A549 treated with RU486 at 1 μM for 4 hours (cell line): Measurements from ENCODE around the gene ABCG4. TPM values are rescaled to one million over a fixed set of nuclear protein-coding genes. Genes with fewer than 3 reads are reported as not detected.

Source experiments
- total RNA-seq: library from RNA; stranded (reverse); fragments of 200-300 nt; extraction: Qiagen RNA extraction; gene quantifications from 5 replicates; pipeline ENCODE4 v1.2.3, GENCODE V29; 2022; ENCODE audit warnings: low read depth

The ABCG4 gene
- total RNA-seq = 0.18 to 0.37 TPM (median 0.21 TPM) in 5 replicates

DNA sequence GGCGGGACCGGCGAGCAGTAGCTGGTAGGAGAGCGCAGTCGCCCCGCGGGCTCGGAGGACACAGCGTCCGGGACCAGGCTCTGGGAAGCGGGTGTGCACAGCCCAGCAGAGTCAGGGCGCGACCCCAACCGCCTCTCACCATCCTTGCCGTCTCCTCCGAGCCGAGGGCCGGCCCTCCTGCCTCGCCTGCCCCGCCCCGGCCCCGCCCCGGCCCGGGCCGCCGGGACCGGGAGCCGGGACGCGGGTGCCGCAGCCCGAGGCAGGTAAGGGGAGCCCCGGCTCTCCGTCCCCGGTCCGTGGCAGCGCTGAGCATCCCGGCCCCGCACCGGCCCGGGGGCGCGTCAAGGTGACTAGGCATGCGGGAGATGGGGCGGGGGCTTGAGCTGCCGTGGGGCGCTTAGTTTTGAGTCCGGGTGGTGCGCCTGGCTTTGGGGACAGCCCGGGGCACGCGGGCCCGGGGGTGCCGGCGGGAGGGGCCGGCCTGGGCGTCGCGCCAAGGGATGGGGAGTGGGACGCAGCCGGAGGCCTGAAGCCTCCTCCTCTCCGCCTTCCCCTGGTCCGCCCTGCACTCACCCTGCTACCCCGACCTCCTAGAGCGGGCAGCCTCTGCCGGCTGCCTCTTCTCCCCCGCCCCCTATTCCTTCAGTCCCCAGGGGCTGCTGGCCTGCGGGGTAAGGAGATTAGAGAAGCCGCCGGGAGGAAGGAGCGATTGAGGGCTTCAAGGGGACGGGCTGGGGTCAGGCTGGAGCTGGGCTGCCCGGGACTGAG, at the start of gene ABCG4:
ABCG4 (plus strand) TSS at position 35 of the 768 bp plus-strand sequence. CDS start 914 bp downstream, outside the sequence.

GRCh38 chr11:119101759-119102423, 47.0 kb upstream of the ABCG4 start, which contains the start of gene DPAGT1:
TSS of gene DPAGT1 (minus strand) at chr11:119101853. CDS start at chr11:119101655, 198 bp downstream.

DNA sequence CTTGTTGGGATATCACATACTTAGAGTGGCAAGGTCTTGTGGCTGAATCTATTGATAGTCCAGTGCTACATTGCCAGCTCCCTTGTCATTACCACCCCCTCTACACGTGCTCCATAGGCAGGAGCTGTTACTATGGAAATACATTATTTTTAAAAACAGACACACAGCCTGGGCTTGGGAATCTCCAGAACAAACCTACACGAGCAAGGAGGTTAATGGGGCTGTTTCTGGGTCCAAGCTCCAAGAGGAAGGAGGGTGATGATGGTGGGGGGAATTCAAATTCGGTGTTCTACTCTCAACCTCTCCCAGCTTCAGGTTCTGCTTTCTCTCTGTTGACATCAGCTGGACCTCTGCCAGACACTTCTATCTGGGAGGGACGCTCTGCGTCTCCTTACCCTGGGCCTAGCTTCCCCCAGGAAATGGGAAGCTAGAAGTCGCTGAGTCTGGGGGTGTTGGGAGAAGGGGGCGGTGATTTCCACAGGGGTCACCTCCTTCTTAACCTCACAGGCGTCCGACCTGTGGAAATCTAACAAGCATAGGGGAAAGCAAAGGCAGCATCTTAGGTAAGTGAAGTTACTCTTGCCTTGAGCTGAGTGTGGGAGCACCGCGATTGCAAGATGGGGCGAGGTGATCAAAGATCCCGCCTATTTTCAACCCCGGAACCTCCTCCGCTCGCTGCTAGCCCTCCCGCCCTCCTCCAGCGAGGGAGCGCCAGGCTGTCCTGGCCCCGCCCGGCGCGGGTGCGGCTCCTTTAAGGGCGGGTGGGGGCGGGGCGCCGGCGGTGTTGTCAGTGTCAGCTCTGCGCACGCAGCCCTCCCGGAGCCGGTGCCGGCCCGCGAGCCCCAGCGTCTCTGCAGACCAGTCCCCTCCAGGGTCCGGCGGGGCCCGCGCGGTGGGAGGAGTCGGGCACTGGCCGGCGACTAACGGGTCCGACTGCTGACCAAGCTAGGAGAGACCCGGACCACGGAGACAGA, 42.0 kb upstream of the ABCG4 start, which contains the start of gene C2CD2L:
C2CD2L (plus strand) TSS at position 781 of the 974 bp plus-strand sequence. CDS start 398 bp downstream, outside the sequence.

DNA sequence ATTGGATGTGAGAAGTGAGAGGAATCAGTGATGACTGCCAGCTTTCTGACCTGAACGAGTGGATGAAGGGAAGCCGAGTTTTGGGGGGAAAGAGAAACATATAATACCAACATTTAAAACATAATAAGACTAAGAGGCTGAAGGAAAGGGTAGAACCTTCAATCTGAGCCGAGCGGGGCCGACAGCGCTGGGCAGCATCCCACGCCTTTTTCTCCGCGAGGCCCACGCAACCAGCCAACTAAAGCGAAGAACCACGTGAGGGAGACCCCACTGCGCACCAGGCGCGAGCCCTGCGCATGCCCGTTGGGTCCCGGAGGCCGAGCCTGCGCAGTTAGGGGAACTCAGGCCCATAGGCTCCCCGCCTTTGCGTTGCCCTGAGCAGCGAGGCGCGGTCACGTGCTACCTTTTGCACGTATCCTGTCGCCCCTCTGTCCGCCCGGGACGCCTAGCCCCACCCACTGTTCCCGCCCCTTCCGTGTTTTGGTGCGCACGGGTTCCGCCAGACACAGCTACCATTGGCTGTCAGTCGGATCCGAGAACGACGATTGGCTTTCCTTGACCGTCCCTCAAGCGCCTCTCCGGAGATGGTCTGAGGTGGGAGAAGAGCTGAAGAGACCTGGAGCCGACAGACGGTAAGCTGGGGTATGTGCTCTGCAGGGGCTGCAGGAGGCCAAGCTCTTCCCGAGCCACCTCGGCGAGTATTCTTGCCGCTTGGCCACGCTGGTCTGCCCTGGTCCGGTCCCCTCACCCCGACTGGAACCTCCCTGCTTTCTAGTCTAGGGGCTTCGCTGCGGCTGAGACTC, 27.6 kb upstream of the ABCG4 start, which contains the start of gene HINFP:
HINFP (plus strand) TSS at position 573 of the 803 bp plus-strand sequence. CDS start 5,365 bp downstream, outside the sequence.

GRCh38 chr11:119168471-119169281, 19.8 kb downstream of the ABCG4 start, which contains the start of gene NLRX1:
TSS of gene NLRX1 (plus strand) at chr11:119168725. CDS start at chr11:119171404, 2,679 bp downstream.

DNA sequence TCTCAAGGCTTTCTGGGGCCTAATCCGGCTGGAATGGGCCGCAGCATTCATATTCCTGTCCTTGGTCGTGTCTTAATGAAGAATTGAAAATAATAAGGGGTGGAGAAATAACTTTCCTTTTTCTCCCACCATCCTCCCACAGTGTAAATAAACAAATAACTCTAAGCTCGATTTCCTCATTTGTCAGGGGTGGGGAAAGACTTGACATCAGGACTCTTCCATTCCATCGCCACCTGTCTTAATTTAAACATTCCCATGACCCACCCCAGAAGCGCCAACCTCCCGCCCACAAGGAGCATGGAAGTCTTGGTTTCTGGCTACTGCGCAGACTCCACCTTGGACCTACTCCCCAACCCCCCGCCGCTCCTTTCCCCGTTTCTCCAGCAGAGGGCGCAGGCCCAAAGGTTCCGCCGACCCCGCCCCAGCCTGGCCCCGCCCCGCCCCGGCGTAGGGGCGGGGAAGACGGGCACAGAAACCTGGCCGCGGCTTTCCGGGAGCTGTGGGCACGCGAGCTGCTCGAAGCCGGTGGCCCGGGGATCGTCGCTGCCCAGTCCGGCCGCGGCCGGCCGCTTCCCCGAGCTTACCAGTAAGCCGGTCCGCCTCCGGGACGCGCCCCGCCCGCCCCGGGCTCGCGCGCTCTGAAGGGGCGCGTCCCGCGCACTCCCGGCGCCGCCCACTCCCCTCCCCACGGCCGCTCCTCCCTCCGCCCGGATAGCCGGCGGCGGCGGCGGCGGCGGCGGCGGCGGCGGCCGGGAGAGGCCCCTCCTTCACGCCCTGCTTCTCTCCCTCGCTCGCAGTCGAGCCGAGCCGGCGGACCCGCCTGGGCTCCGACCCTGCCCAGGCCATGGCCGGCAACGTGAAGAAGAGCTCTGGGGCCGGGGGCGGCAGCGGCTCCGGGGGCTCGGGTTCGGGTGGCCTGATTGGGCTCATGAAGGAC, 57.0 kb downstream of the ABCG4 start, which contains the start of gene CBL:
CBL (plus strand) TSS at position 766 of the 937 bp plus-strand sequence; CDS start at position 845, 79 bp downstream.

Other genes starting within 250 kb of the ABCG4 start
- 79.4 to 170 TPM (median 137 TPM) in 5 replicates for gene BCL9L, start 223.1 kb upstream of the ABCG4 start, total RNA-seq
- 0.33 to 0.97 TPM (median 0.69 TPM) in 5 replicates for gene UPK2, start 192.8 kb upstream of the ABCG4 start, total RNA-seq
- not detected in 5 replicates for gene FOXR1, start 177.3 kb upstream of the ABCG4 start, total RNA-seq
- 11.1 to 17.5 TPM (median 11.5 TPM) in 5 replicates for gene CENATAC, start 150.9 kb upstream of the ABCG4 start, total RNA-seq
- gene RPS25, start 130.7 kb upstream of the ABCG4 start, total RNA-seq = 803 to 1,150 TPM (median 842 TPM) in 5 replicates
- gene TRAPPC4, start 130.3 kb upstream of the ABCG4 start, total RNA-seq = 57.4 to 67.3 TPM (median 60.5 TPM) in 5 replicates
- 10.0 to 12.1 TPM (median 10.8 TPM) in 5 replicates for gene SLC37A4, start 118.2 kb upstream of the ABCG4 start, total RNA-seq
- 39.6 to 50.0 TPM (median 47.3 TPM) in 5 replicates for gene HYOU1, start 91.8 kb upstream of the ABCG4 start, total RNA-seq
- 7.9 to 17.2 TPM (median 11.4 TPM) in 5 replicates for gene VPS11, start 81.2 kb upstream of the ABCG4 start, total RNA-seq
- gene HMBS, start 64.2 kb upstream of the ABCG4 start, total RNA-seq = 45.4 to 52.9 TPM (median 51.2 TPM) in 5 replicates
- 33.0 to 40.4 TPM (median 38.6 TPM) in 5 replicates for gene DPAGT1, start 47.2 kb upstream of the ABCG4 start, total RNA-seq
- gene C2CD2L, start 41.7 kb upstream of the ABCG4 start, total RNA-seq = 4.9 to 7.1 TPM (median 6.0 TPM) in 5 replicates
- 9.7 to 11.5 TPM (median 11.0 TPM) in 5 replicates for gene HINFP, start 27.5 kb upstream of the ABCG4 start, total RNA-seq
- 7.5 to 12.3 TPM (median 10.4 TPM) in 5 replicates for gene NLRX1, start 19.7 kb downstream of the ABCG4 start, total RNA-seq
- gene NHERF4, start 36.4 kb downstream of the ABCG4 start, total RNA-seq = 0.13 to 0.47 TPM (median 0.21 TPM) in 3 of 5 replicates, not detected in the others
- gene CBL, start 57.3 kb downstream of the ABCG4 start, total RNA-seq = 5.5 to 9.3 TPM (median 9.0 TPM) in 5 replicates
- gene MCAM, start 168.1 kb downstream of the ABCG4 start, total RNA-seq = 9.4 to 11.7 TPM (median 10.6 TPM) in 5 replicates
- gene RNF26, start 185.5 kb downstream of the ABCG4 start, total RNA-seq = 27.6 to 41.9 TPM (median 37.2 TPM) in 5 replicates
- not detected in 5 replicates for gene C1QTNF5, start 191.8 kb downstream of the ABCG4 start, total RNA-seq
- gene MFRP, start 197.7 kb downstream of the ABCG4 start, total RNA-seq = not detected in 5 replicates
- 0.18 to 0.62 TPM (median 0.28 TPM) in 5 replicates for gene USP2, start 232.6 kb downstream of the ABCG4 start, total RNA-seq